GM12878 (cell line): Measurements from ENCODE around the gene ANKRD66. TPM values are rescaled to one million over a fixed set of nuclear protein-coding genes. Genes with fewer than 3 reads are reported as not detected.

Source experiments
- ATAC-seq: fragments of 200-7000 bp; cut with Tn5 transposase; 3 replicates; pipeline ENCODE4 v1.9.1; 2020; ENCODE audit warnings: mild to moderate bottlenecking, moderate library complexity
- BruUV-seq: library from RNA; stranded (reverse); fragments of 400-500 nt; replicated peaks from 2 replicates; lab custom pipeline; 2021; lab: Mats Ljungman, UMichigan
- CTCF ChIA-PET: fragments of 300-600 bp; sonication (Branson Sonifier 250); formaldehyde crosslinking; extraction: SDS; loops from one replicate; lab custom pipeline; 2021; ENCODE audit warnings: inconsistent platforms; lab: Yijun Ruan, JAX
- POLR2A ChIA-PET: fragments of 350-600 bp; formaldehyde crosslinking; extraction: SDS; loops from one replicate; lab custom pipeline; 2021; ENCODE audit warnings: inconsistent platforms; lab: Charles Lee
- RAD21 ChIA-PET: fragments of 300-600 bp; sonication (Branson Sonifier 250); formaldehyde crosslinking; loops from one replicate; lab custom pipeline; 2023; ENCODE audit warnings: antibody characterized with exemption; ENCODE audit not compliant: unreplicated experiment; lab: Charles Lee
- SMC1A ChIA-PET: fragments of 300-600 bp; sonication (Branson Sonifier 250); formaldehyde crosslinking; loops from one replicate; lab custom pipeline; 2023; ENCODE audit not compliant: unreplicated experiment, uncharacterized antibody; lab: Charles Lee
- DNase-seq: peaks from one replicate; pipeline ENCODE4 v3.0.0-alpha.2; 2011; ENCODE audit warnings: low read depth, low spot score
- FAIRE-seq: peaks from 3 replicates; lab custom pipeline; 2011; peaks lifted over from hg19 to GRCh38; lab: Jason Lieb, UNC
- H2AFZ ChIP-seq: 2 replicates; pipeline ENCODE4 v1.6.0; 2011; ENCODE audit warnings: low read depth, low read length, control low read depth; ENCODE audit not compliant: control insufficient read depth
- H3K27ac ChIP-seq: 2 replicates; pipeline ENCODE4 v1.5.1; 2011; ENCODE audit warnings: control low read depth; ENCODE audit not compliant: control insufficient read depth, insufficient read depth
- H3K27me3 ChIP-seq, 2 experiments: replicated peaks in 1 of 2; 2 replicates each; pipeline versions ENCODE4 v1.6.0 to v1.6.1; 2011; ENCODE audit warnings: low read length in 1 of 2; ENCODE audit not compliant: control insufficient read depth in 2 of 2, insufficient read depth in 2 of 2
- H3K36me3 ChIP-seq, 2 experiments: 2 replicates each; pipeline ENCODE4 v1.5.1; 2011; ENCODE audit warnings: low read length in 1 of 2; ENCODE audit not compliant: control insufficient read depth in 2 of 2, insufficient read depth in 2 of 2
- H3K4me1 ChIP-seq: 2 replicates; pipeline ENCODE4 v1.6.1; 2011; ENCODE audit warnings: mild to moderate bottlenecking, low read length, moderate library complexity, mixed read lengths; ENCODE audit not compliant: control insufficient read depth, insufficient read depth
- H3K4me2 ChIP-seq: 2 replicates; pipeline ENCODE4 v1.6.0; 2011; ENCODE audit warnings: control low read depth; ENCODE audit not compliant: control insufficient read depth, insufficient read depth
- H3K4me3 ChIP-seq: fragments of 200-600 bp; sonication (generic); 2 replicates; pipeline ENCODE4 v1.5.1; 2016
- H3K79me2 ChIP-seq: 2 replicates; pipeline ENCODE4 v1.6.0; 2011; ENCODE audit warnings: low read length; ENCODE audit not compliant: control insufficient read depth, insufficient read depth
- H3K9ac ChIP-seq: 2 replicates; pipeline ENCODE4 v1.8.0; 2011; ENCODE audit warnings: low read length, control low read depth, mixed read lengths; ENCODE audit not compliant: control insufficient read depth, insufficient read depth
- H3K9me3 ChIP-seq: replicated peaks from 3 replicates; pipeline ENCODE4 v1.5.1; 2011; ENCODE audit warnings: mild to moderate bottlenecking, low read length; ENCODE audit not compliant: control insufficient read depth, insufficient read depth
- H4K20me1 ChIP-seq: 2 replicates; pipeline ENCODE4 v1.6.0; 2011; ENCODE audit not compliant: control insufficient read depth, insufficient read depth
- BMI1 ChIP-seq: fragments of 450-650 bp; IDR thresholded peaks from 2 replicates; pipeline ENCODE4 v1.6.1; 2016; ENCODE audit warnings: mild to moderate bottlenecking, moderate library complexity, borderline replicate concordance
- CHD4 ChIP-seq: fragments of 200-600 bp; sonication (generic); IDR thresholded peaks from 2 replicates; pipeline ENCODE4 v1.6.1; 2016; ENCODE audit warnings: mild to moderate bottlenecking
- E4F1 ChIP-seq: fragments of 450-650 bp; IDR thresholded peaks from 2 replicates; pipeline ENCODE4 v1.6.1; 2018; ENCODE audit warnings: borderline replicate concordance, mild to moderate bottlenecking; ENCODE audit not compliant: partially characterized antibody
- EZH2 ChIP-seq: IDR thresholded peaks from 2 replicates; pipeline ENCODE4 v1.6.1; 2012; ENCODE audit warnings: low read depth, mild to moderate bottlenecking, control low read depth, inconsistent platforms, low read length, borderline replicate concordance; ENCODE audit not compliant: control insufficient read depth
- GATAD2B ChIP-seq: fragments of 450-650 bp; conservative IDR thresholded peaks from 2 replicates; pipeline ENCODE4 v1.6.1; 2017; ENCODE audit warnings: low read depth, mild to moderate bottlenecking, moderate library complexity
- KLF5 ChIP-seq: fragments of 450-650 bp; IDR thresholded peaks from 2 replicates; pipeline ENCODE4 v1.6.1; 2014; ENCODE audit warnings: mild to moderate bottlenecking; ENCODE audit not compliant: partially characterized antibody
- MTA2 ChIP-seq: fragments of 450-650 bp; IDR thresholded peaks from 2 replicates; pipeline ENCODE4 v1.6.1; 2016; ENCODE audit warnings: low read depth, mild to moderate bottlenecking, moderate library complexity
- POLR2AphosphoS2 ChIP-seq: IDR thresholded peaks from 2 replicates; pipeline ENCODE4 v1.6.1; 2011; ENCODE audit warnings: low read depth, mild to moderate bottlenecking, low read length, improper control_type of control experiment, moderate library complexity
- STAT1 ChIP-seq: fragments of 450-650 bp; conservative IDR thresholded peaks from 2 replicates; pipeline ENCODE4 v1.6.1; 2014; ENCODE audit warnings: antibody characterized with exemption, mild to moderate bottlenecking
- SUPT20H ChIP-seq: IDR thresholded peaks from 2 replicates; pipeline ENCODE4 v1.6.1; 2011; ENCODE audit warnings: low read depth, mild to moderate bottlenecking, low read length, moderate library complexity, borderline replicate concordance; ENCODE audit not compliant: control insufficient read depth
- WGBS: methylation state at CpG from one replicate; pipeline ENCODE4 v1.1.6; 2016; ENCODE audit warnings: low lambda C conversion rate; ENCODE audit not compliant: insufficient replicate concordance, insufficient coverage; ENCODE audit errors: missing lambda C conversion rate; 5-methylcytosine and 5-hydroxymethylcytosine counted together
- in situ Hi-C: fragments of 300-500 bp; cut with MboI; formaldehyde crosslinking; loops from 9 replicates; pipeline ENCODE4 v1.14.3; 2018; ENCODE audit warnings: mixed read lengths
- intact Hi-C: fragments of 100-400 bp; cut with micrococcal nuclease; formaldehyde crosslinking; loops from one replicate; pipeline ENCODE4 v1.14.2; 2022; ENCODE audit not compliant: unreplicated experiment
- polyA plus RNA-seq, 11 experiments: library from polyadenylated mRNA; depleted of rRNA in 4 of 11; unstranded in 6 of 11; stranded (reverse) in 5 of 11; fragments of >200 nt; fragmentation: Nextera tagmentation in 4 of 11; fragmentation: Illumina TruSeq in 1 of 11; extraction: Ambion mirVana in 4 of 11; extraction: Trizol in 1 of 11; gene quantifications; 1 replicate in 1 of 11; 2 replicates in 10 of 11; pipeline versions ENCODE4 v1.2.1 to v1.2.3, GENCODE V29; 2011 to 2016; ENCODE audit warnings: inconsistent platforms in 2 of 11, missing spikeins in 2 of 11, low read depth in 1 of 11
- total RNA-seq, 4 experiments: library from RNA; depleted of rRNA in 3 of 4; stranded (reverse); fragments of >200 nt in 3 of 4; fragmentation: Illumina TruSeq in 1 of 4; extraction: Trizol in 1 of 4; gene quantifications; 2 replicates each; pipeline versions ENCODE4 v1.2.1 to v1.2.3, GENCODE V29; 2013 to 2021

The ANKRD66 gene
- total and polyA plus RNA-seq, 10 of the 15 experiments (the other 5 are each of a cell fraction or from before 2014, with no cell fraction given): not detected

GRCh38 chr6:46735720-46736031 lies 11.1 kb upstream of the ANKRD66 start:
- ATAC-seq: no peak
- H3K9ac ChIP-seq: no peak overlapping the region

GRCh38 chr6:46736906-46737305 lies 9.8 kb upstream of the ANKRD66 start:
- H2AFZ ChIP-seq: no peak overlapping the region
- H3K27ac ChIP-seq: no peak overlapping the region
- no peak overlapping the region for H3K4me2 ChIP-seq
- H3K9me3 ChIP-seq: no peaks in the 10 kb centered on the region
- in situ Hi-C loops: no loop called here
- no peak for TF ChIP-seq POLR2AphosphoS2
- no peak for TF ChIP-seq GATAD2B
- TF ChIP-seq MTA2: no peak
- TF ChIP-seq SUPT20H: no peak
- TF ChIP-seq BMI1: no peak
- TF ChIP-seq STAT1: no peak
- TF ChIP-seq E4F1: no peak
- no peak for TF ChIP-seq CHD4
- no peak for TF ChIP-seq KLF5
- SMC1A ChIA-PET: interaction anchor here (0.8 kb wide), 1 partner anchor 23 kb away, joined by 3 read pairs; no protein-coding TSS in a partner anchor
- peaks cover 3 to 8% of the 10 kb centered on the region in 2 experiments for H3K27me3 ChIP-seq
- intact Hi-C loops: no loop called here
- RAD21 ChIA-PET: no interaction called here
- ATAC-seq (no peak), FAIRE-seq (no peak), DNase-seq (no peak)
- POLR2A ChIA-PET: no interaction called here
- CTCF ChIA-PET: no interaction called here
- no peak overlapping the region for H3K9ac ChIP-seq
- H3K79me2 ChIP-seq: no peaks in the 10 kb centered on the region
- BruUV-seq: no TSS peak
- no peaks in the 10 kb centered on the region for H4K20me1 ChIP-seq
- H3K36me3 ChIP-seq: no peaks in the 10 kb centered on the region
- H3K4me1 ChIP-seq: no peaks in the 10 kb centered on the region
- no peak overlapping the region for H3K4me3 ChIP-seq

More at GRCh38 chr6:46735720-46736031, 11.1 kb upstream of the ANKRD66 start:
- in situ Hi-C loops: no loop called here
- Histone ChIP-seq H3K4me2 (no peak overlapping the region), H3K27ac (no peak overlapping the region), H3K4me1 (no peaks in the 10 kb centered on the region), H2AFZ (no peak overlapping the region), H3K9me3 (no peaks in the 10 kb centered on the region), H3K4me3 (no peak overlapping the region), H3K27me3 (peaks cover 3 to 8% of the 10 kb centered on the region in 2 experiments), H3K36me3 (no peaks in the 10 kb centered on the region), H4K20me1 (no peaks in the 10 kb centered on the region), H3K79me2 (no peaks in the 10 kb centered on the region)
- 22% methylated on average over 8 of the region's 8 CpGs for WGBS
- ChIA-PET SMC1A (no interaction called here), RAD21 (no interaction called here), POLR2A (no interaction called here), CTCF (no interaction called here)
- FAIRE-seq (no peak), DNase-seq (no peak)
- BruUV-seq: no TSS peak
- TF ChIP-seq EZH2: 0 out of 2 replicates have a peak, but pooled peaks have one; percentile 46
- TF ChIP-seq MTA2: no peak
- intact Hi-C loops: no loop called here
